ENCODE measurements around the gene ZNF425.

The ZNF425 gene

DNA sequence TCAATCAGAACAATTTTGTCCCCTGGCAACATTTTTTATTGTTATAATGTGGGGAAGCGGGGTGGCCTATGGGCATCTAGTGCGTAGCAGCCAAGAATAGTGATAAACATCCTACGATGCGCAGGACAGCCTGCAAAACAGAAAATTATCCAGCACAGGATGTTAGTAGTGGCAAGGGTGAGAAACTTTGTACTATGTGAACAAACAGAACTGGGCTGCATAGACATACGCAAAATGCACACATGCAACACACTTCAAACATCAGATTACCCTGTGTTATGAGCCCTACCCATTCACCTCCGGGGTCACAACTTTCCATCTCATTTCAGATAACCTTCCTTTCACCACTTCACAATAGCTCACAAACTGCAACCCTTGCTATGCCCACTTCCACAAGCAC is 38.7 kb downstream of the ZNF425 start:
- no peak overlapping the region for H3K4me3 ChIP-seq (ENCODE audit: low read depth, low read length)
- TF ChIP-seq, protein P1, sequence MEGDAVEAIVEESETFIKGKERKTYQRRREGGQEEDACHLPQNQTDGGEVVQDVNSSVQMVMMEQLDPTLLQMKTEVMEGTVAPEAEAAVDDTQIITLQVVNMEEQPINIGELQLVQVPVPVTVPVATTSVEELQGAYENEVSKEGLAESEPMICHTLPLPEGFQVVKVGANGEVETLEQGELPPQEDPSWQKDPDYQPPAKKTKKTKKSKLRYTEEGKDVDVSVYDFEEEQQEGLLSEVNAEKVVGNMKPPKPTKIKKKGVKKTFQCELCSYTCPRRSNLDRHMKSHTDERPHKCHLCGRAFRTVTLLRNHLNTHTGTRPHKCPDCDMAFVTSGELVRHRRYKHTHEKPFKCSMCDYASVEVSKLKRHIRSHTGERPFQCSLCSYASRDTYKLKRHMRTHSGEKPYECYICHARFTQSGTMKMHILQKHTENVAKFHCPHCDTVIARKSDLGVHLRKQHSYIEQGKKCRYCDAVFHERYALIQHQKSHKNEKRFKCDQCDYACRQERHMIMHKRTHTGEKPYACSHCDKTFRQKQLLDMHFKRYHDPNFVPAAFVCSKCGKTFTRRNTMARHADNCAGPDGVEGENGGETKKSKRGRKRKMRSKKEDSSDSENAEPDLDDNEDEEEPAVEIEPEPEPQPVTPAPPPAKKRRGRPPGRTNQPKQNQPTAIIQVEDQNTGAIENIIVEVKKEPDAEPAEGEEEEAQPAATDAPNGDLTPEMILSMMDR (IDR thresholded peaks at IDR 0.05; ENCODE audit: low read depth, low read length) = no peak

DNA sequence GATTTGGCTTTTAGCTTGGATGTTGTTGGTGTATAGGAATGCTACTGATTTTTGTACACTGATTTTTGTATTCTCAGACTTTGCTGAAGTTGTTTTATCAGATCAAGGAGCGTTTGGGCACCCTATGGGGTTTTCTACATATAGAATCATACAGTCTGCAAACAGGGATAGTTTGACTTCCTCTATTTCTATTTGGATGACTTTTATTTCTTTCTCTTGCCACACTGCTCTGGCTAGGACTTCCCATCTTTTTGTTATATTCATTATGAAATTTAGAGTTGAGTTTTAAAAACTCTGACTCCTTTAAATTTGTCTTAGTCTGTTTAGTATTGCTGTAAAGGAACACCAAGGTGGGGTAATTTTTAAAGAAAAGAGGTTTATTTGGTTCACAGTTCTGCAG is 40.3 kb downstream of the ZNF425 start:
- H3K4me3 ChIP-seq (ENCODE audit: low read depth, low read length) = no peak overlapping the region
- TF ChIP-seq, protein P1 (IDR thresholded peaks at IDR 0.05; ENCODE audit: low read depth, low read length) = no peak

DNA sequence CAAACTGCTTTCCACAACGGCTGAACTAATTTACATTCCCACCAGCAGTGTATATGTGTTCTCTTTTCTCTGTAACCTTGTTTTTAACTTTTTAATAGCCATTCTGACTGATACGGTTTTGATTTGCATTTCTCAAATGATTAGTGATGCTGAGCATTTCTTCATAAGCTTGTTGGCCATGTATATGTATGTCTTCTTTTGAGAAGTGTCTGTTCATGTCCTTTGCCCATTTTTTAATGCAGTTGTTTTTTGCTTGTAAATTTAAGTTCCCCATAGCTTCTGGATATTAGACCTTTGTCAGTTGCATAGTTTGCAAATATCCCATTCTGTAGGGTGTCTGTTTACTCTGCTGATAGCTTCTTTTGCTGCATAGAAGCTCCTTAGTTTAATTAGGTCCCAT is 41.7 kb downstream of the ZNF425 start:
- no peak overlapping the region for H3K4me3 ChIP-seq (ENCODE audit: low read depth, low read length)
- TF ChIP-seq, protein P1 (IDR thresholded peaks at IDR 0.05; ENCODE audit: low read depth, low read length) = no peak

DNA sequence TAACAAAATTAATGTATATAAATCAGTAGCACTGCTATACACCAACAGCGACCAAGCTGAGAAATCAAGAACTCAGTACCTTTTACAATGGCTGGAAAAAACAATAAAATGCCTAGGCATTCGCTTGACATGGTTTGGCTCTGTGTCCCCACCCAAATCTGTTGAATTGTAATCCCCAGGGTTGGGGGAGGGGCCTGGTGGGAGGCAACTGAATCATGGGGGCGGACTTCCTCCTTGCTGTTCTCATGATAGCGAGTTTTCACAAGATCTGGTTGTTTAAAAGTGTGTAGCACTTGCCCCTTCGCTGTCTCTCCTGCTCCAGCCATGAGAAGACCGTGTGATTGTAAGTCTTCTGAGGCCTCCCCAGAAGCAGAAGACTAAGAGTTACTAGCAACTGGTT is 44.2 kb downstream of the ZNF425 start:
- TF ChIP-seq, protein P1 (IDR thresholded peaks at IDR 0.05; ENCODE audit: low read depth, low read length) = no peak
- H3K4me3 ChIP-seq (ENCODE audit: low read depth, low read length) = no peak overlapping the region

DNA sequence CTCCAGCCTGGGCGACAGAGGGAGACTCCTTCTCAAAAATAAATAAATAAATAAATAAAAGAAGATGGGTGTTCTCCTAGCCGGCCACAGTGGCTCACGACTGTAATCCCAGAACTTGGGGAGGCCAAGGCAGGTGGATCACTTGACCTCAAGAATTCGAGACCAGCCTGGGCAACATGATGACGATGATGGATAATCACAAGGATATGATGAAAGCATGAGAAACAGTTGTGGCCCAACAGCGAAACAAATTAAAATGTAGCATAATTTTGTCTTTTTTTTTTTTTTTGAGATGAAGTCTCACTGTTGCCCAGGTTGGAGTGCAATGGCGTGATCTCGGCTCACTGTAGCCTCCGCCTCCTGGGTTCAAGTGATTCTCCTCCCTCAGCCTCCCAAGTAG is 48.5 kb downstream of the ZNF425 start:
- TF ChIP-seq, protein P1 (IDR thresholded peaks at IDR 0.05; ENCODE audit: low read depth, low read length) = no peak
- no peak overlapping the region for H3K4me3 ChIP-seq (ENCODE audit: low read depth, low read length)

DNA sequence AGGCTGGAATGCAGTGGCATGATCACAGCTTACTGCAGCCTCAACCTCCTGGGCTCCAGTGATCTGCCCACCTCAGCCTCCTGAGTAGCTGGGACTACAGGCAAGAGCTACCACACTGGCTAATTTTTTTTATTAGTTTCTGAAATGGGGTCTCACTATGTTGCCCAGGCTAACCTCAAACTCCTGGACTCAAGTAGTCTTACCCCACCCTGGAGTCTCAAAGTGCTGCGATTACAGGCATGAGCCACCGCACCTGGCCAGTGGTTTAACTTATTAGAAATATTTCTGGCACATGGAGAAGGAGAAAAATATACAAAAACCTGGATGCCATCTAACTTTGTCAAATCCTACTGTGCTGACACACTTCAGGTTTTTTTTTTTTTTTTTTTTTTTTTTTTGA is 50.8 kb downstream of the ZNF425 start:
- H3K4me3 ChIP-seq (ENCODE audit: low read depth, low read length) = no peak overlapping the region
- TF ChIP-seq, protein P1 (IDR thresholded peaks at IDR 0.05; ENCODE audit: low read depth, low read length) = no peak

DNA sequence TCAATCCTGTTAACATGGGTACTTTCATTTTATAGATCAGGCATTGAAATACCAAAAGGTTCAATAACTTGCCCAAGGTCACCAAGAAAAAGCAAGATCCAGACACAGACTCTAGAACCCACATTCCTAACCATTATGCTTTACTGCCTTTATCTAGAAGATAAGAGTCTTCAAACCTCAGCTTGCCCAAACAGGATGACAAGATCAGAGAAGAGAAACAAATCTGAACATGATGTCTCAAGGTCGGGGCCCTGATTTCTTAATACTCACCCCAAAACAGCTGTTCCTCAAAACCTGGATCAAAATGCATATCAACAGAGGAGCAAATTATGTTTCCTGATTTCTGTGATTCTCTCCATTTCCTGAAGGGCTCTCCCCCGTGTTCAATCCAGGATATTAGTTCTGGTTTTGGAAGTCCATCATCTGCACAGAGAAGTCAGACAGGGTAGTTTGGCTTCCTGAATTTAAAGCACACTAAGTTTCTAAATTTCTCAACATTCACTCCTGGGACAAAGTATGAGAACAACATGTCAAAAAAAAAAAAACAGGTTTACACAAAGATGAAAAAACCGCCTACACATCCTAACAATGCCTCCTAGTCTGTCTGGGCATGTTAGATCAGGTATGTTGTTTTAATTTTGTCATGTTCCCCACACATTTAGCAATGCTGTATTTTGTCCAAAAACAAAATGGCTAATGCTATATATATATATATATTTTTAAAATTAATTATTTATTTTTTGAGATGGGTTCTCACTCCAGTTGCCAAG is 51.8 kb downstream of the ZNF425 start:
- TF ChIP-seq, protein P1 (IDR thresholded peaks at IDR 0.05; ENCODE audit: low read depth, low read length) = no peak
- H3K4me3 ChIP-seq (ENCODE audit: low read depth, low read length) = no peak overlapping the region
